WTC11 (cell line): ENCODE data around the gene CELF4. TPM values are rescaled to one million over a fixed set of nuclear protein-coding genes. Genes with fewer than 3 reads are reported as not detected.

Source experiments
- ATAC-seq: fragments of 200-7000 bp; cut with Tn5 transposase; 2 replicates; pipeline ENCODE4 v1.10.0; 2021; ENCODE audit warnings: mild to moderate bottlenecking, moderate library complexity
- CTCF ChIA-PET: fragments of 300-600 bp; sonication (Branson Sonifier 250); formaldehyde crosslinking; loops from one replicate; lab custom pipeline; 2021; ENCODE audit warnings: antibody characterized with exemption; lab: Charles Lee
- POLR2A ChIA-PET: fragments of 350-600 bp; sonication (Branson Sonifier 250); formaldehyde crosslinking; loops from one replicate; lab custom pipeline; 2021; ENCODE audit warnings: antibody characterized with exemption; lab: Charles Lee
- DNase-seq: peaks from one replicate; pipeline ENCODE4 v3.0.0; 2021; ENCODE audit warnings: low spot score
- H3K27ac Mint-ChIP-seq: 2 replicates; pipeline ENCODE4 v1.8.0; 2021; ENCODE audit warnings: mixed read lengths
- H3K27me3 Mint-ChIP-seq: 2 replicates; pipeline ENCODE4 v1.8.0; 2021; ENCODE audit warnings: low read depth, mild to moderate bottlenecking, moderate library complexity, mixed read lengths
- H3K36me3 Mint-ChIP-seq: 2 replicates; pipeline ENCODE4 v1.8.0; 2021; ENCODE audit warnings: mixed read lengths
- H3K4me1 Mint-ChIP-seq: 2 replicates; pipeline ENCODE4 v1.8.0; 2022; ENCODE audit warnings: mixed read lengths
- H3K4me3 Mint-ChIP-seq: 2 replicates; pipeline ENCODE4 v1.8.0; 2021; ENCODE audit warnings: mild to moderate bottlenecking, moderate library complexity, mixed read lengths
- H3K9me3 Mint-ChIP-seq: 2 replicates; pipeline ENCODE4 v1.8.0; 2021; ENCODE audit warnings: mixed read lengths
- ATF6 ChIP-seq: sonication (generic); formaldehyde crosslinking; IDR thresholded peaks from 2 replicates; pipeline ENCODE4 v1.8.1; 2023; ENCODE audit warnings: mild to moderate bottlenecking, missing genetic modification reagents
- CTCF ChIP-seq: fragments of 200-600 bp; IDR thresholded peaks from 2 replicates; pipeline ENCODE4 v1.8.0; 2022; ENCODE audit warnings: antibody characterized with exemption
- E2F5 ChIP-seq: sonication (generic); formaldehyde crosslinking; IDR thresholded peaks from 2 replicates; pipeline ENCODE4 v1.8.1; 2022; ENCODE audit warnings: mild to moderate bottlenecking, moderate library complexity, missing genetic modification reagents
- EMX1 ChIP-seq: fragments of 250-450 bp; sonication (Bioruptor Pico); IDR thresholded peaks from 2 replicates; pipeline ENCODE4 v1.8.0; 2021; ENCODE audit warnings: mild to moderate bottlenecking
- FOXJ3 ChIP-seq: sonication (generic); formaldehyde crosslinking; IDR thresholded peaks from 2 replicates; pipeline ENCODE4 v1.9.0; 2021; ENCODE audit warnings: missing genetic modification reagents, mild to moderate bottlenecking, borderline replicate concordance
- FOXP1 ChIP-seq: sonication (generic); formaldehyde crosslinking; IDR thresholded peaks from 2 replicates; pipeline ENCODE4 v1.8.0; 2022; ENCODE audit warnings: missing genetic modification reagents, mild to moderate bottlenecking, moderate library complexity, borderline replicate concordance
- FOXP4 ChIP-seq: sonication (generic); formaldehyde crosslinking; IDR thresholded peaks from 2 replicates; pipeline ENCODE4 v1.8.0; 2022; ENCODE audit warnings: mild to moderate bottlenecking, missing genetic modification reagents
- GABPB1 ChIP-seq: sonication (generic); formaldehyde crosslinking; IDR thresholded peaks from 2 replicates; pipeline ENCODE4 v1.8.1; 2023; ENCODE audit warnings: mild to moderate bottlenecking, missing genetic modification reagents
- GRHL2 ChIP-seq: fragments of 250-450 bp; sonication (Bioruptor Pico); IDR thresholded peaks from 2 replicates; pipeline ENCODE4 v1.8.0; 2022; ENCODE audit warnings: mild to moderate bottlenecking, moderate library complexity; ENCODE audit not compliant: insufficient replicate concordance, severe bottlenecking
- SOX15 ChIP-seq: fragments of 250-450 bp; sonication (Bioruptor Pico); IDR thresholded peaks from 2 replicates; pipeline ENCODE4 v1.9.0; 2021; ENCODE audit warnings: mild to moderate bottlenecking
- ZNF423 ChIP-seq: fragments of 250-450 bp; sonication (Bioruptor Pico); IDR thresholded peaks from 2 replicates; pipeline ENCODE4 v2.1.2; 2022; ENCODE audit warnings: mild to moderate bottlenecking, moderate library complexity
- total RNA-seq: library from RNA; stranded (reverse); gene quantifications from 3 replicates; pipeline ENCODE4 v1.2.3, GENCODE V29; 2021
- TF ChIP-seq, protein P1 (sequence below): sonication (generic); formaldehyde crosslinking; IDR thresholded peaks from 2 replicates; pipeline ENCODE4 v1.8.1; 2023; ENCODE audit warnings: mild to moderate bottlenecking, missing genetic modification reagents, moderate library complexity
- TF ChIP-seq, protein P2 (sequence below): sonication (generic); formaldehyde crosslinking; IDR thresholded peaks from 2 replicates; pipeline ENCODE4 v1.8.1; 2023; ENCODE audit warnings: mild to moderate bottlenecking, moderate library complexity, missing genetic modification reagents

The CELF4 gene
- total RNA-seq, 1 experiment from 2014 or later = 2.9 TPM

DNA sequence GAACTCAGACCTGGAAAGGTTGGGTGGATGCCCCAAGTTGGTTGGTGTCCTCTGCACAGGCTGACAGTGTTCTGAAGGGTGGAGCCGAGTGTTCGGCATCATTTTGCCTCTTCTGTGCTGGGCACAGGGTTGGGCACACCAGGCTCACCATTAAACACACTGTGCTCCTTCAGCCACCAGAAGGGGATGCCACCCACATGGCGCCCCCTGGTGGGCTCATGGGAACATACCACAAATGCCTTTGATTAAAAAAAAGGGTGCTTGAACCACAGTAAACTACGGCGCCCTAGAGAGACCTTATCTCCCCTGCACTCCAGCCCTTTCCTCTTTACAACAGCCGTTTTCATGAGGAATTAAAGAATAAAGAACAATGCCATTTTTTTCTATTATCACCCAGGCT, 89.4 kb downstream of the CELF4 start:
- DNase-seq = peak; percentile 68
- TF ChIP-seq E2F5 = no peak
- TF ChIP-seq CTCF = peak; percentile 80
- TF ChIP-seq, all 79 proteins: peak for 1
- ChIA-PET CTCF (interaction anchor here (1.3 to 1.7 kb wide), 7 partner anchors 9 to 133 kb away, joined by 3 to 6 read pairs (median 6); no protein-coding TSS in a partner anchor), POLR2A (no interaction called here)
- no peaks in the 10 kb centered on the region for H3K36me3 Mint-ChIP-seq
- H3K9me3 Mint-ChIP-seq = no peaks in the 10 kb centered on the region
- H3K4me3 Mint-ChIP-seq = no peak overlapping the region
- peak; percentile 73 for ATAC-seq
- no peak overlapping the region for H3K27ac Mint-ChIP-seq
- peaks cover 3% of the 10 kb centered on the region for H3K27me3 Mint-ChIP-seq
- peaks cover 21% of the 10 kb centered on the region for H3K4me1 Mint-ChIP-seq

DNA sequence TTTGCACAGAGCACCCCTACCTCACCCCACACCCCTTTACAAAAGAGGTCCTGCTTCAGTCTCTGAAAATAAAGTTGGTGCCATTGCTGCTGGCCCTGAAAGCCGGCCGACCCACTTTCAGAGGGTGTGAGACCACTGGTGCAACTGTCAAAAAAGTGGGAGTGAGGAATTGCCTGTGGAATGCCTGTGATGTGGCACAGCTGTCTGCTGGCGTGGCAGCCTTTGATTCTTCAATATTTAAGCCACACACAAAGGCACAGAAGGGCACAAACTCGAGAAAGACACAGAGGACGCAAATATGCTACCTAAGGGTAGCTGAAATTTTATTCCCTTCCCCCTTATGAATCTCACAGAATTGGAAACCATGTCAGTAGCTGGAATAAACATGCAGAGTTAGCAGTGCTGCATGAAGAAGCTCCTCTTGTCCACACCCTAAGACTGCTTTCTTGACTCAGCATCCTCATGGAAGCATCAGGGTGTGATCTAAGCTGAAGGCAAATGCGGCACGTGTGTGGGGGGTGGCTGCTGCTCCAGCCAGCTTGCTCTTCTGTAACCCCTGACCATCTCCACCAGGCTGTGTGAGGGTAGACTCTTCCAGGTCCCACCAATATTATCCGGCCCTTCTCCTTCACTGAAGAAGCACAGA, 92.3 kb downstream of the CELF4 start:
- Mint-ChIP-seq H3K27me3 (peaks cover 3% of the 10 kb centered on the region), H3K4me3 (no peak overlapping the region), H3K4me1 (peaks cover 17% of the 10 kb centered on the region), H3K27ac (no peak overlapping the region), H3K36me3 (no peaks in the 10 kb centered on the region), H3K9me3 (no peaks in the 10 kb centered on the region)
- CTCF ChIA-PET = interaction anchor here (1.1 to 1.4 kb wide), 5 partner anchors 11 to 65 kb away, joined by 3 to 5 read pairs (median 3); no protein-coding TSS in a partner anchor
- POLR2A ChIA-PET = no interaction called here
- no peak for TF ChIP-seq FOXJ3
- TF ChIP-seq ZNF423 (CRISPR knock-in tag) = no peak
- TF ChIP-seq SOX15 = no peak
- no peak for DNase-seq
- ATAC-seq = no peak

DNA sequence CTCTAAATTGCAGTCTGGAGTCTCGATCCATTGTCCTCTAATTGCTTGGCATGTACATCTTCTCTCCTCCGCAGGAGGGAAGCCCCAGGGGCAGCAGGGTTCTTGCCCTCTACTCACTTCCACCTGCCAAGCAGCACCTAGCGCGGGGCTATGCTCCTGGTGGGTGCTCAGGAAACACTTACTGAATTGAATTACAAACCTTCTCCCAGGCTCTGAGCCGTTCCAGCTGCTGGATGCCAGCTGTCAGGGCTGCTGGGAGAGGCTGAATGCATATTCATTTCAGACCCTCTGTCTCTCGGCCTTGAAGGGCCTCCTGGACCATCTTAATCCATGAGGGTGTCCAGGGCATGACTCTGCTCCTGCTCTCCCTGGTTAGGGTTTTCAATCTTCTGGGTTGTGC, 94.0 kb downstream of the CELF4 start:
- POLR2A ChIA-PET = no interaction called here
- ATAC-seq = no peak
- DNase-seq = no peak
- CTCF ChIA-PET = interaction anchor here (0.9 to 1.2 kb wide), 4 partner anchors 14 to 128 kb away, joined by 3 to 4 read pairs (median 3); no protein-coding TSS in a partner anchor
- no peaks in the 10 kb centered on the region for H3K36me3 Mint-ChIP-seq
- H3K4me3 Mint-ChIP-seq = no peak overlapping the region
- peaks cover 14% of the 10 kb centered on the region for H3K4me1 Mint-ChIP-seq
- H3K27ac Mint-ChIP-seq = no peak overlapping the region
- TF ChIP-seq, protein P1, sequence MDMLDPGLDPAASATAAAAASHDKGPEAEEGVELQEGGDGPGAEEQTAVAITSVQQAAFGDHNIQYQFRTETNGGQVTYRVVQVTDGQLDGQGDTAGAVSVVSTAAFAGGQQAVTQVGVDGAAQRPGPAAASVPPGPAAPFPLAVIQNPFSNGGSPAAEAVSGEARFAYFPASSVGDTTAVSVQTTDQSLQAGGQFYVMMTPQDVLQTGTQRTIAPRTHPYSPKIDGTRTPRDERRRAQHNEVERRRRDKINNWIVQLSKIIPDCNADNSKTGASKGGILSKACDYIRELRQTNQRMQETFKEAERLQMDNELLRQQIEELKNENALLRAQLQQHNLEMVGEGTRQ (CRISPR knock-in tag) = no peak
- TF ChIP-seq GRHL2 (CRISPR knock-in tag) (no peak), GABPB1 (CRISPR knock-in tag) (no peak), EMX1 (no peak)
- TF ChIP-seq, protein P2, sequence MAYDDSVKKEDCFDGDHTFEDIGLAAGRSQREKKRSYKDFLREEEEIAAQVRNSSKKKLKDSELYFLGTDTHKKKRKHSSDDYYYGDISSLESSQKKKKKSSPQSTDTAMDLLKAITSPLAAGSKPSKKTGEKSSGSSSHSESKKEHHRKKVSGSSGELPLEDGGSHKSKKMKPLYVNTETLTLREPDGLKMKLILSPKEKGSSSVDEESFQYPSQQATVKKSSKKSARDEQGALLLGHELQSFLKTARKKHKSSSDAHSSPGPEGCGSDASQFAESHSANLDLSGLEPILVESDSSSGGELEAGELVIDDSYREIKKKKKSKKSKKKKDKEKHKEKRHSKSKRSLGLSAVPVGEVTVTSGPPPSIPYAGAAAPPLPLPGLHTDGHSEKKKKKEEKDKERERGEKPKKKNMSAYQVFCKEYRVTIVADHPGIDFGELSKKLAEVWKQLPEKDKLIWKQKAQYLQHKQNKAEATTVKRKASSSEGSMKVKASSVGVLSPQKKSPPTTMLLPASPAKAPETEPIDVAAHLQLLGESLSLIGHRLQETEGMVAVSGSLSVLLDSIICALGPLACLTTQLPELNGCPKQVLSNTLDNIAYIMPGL (CRISPR knock-in tag) = no peak
- H3K27me3 Mint-ChIP-seq = peaks cover 3% of the 10 kb centered on the region
- H3K9me3 Mint-ChIP-seq = no peaks in the 10 kb centered on the region

DNA sequence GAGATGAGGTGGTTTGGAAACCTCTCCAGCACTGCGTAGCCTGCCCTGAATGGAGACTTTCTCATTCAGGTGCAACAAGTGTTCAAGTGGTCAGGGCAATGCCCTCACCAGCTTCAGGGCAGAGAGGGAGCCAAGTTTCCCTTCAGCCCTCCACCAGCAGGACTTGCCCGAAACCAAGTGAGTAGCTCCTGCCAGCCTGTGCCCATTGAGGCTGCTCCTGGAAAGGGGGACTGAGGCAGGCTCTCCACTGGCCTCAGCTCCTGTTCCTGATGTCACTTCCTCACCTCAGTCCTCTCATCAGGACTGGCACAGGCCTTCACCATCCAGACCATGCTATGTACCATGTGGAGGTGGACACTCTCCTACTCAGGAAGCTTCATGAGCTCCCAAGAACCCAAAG, 94.6 kb downstream of the CELF4 start:
- ChIA-PET POLR2A (no interaction called here), CTCF (interaction anchor here (0.9 to 1.2 kb wide), 4 partner anchors 15 to 128 kb away, joined by 3 to 4 read pairs (median 3); no protein-coding TSS in a partner anchor)
- H3K36me3 Mint-ChIP-seq = no peaks in the 10 kb centered on the region
- H3K9me3 Mint-ChIP-seq = no peaks in the 10 kb centered on the region
- DNase-seq (no peak), ATAC-seq (no peak)
- H3K27me3 Mint-ChIP-seq = peaks cover 3% of the 10 kb centered on the region
- H3K4me1 Mint-ChIP-seq = peaks cover 10% of the 10 kb centered on the region
- TF ChIP-seq FOXP4 = no peak
- no peak for TF ChIP-seq ATF6
- no peak for TF ChIP-seq FOXP1 (CRISPR knock-in tag)
- H3K4me3 Mint-ChIP-seq = no peak overlapping the region
- H3K27ac Mint-ChIP-seq = no peak overlapping the region
